K562 (cell line): ENCODE measurements around the gene SYNGR4. TPM values are rescaled to one million over a fixed set of nuclear protein-coding genes. Genes with fewer than 3 reads are reported as not detected.

Source experiments
- ATAC-seq: fragments of 200-7000 bp; cut with Tn5 transposase; 3 replicates; pipeline ENCODE4 v1.9.1; 2020; ENCODE audit warnings: moderate library complexity
- BruUV-seq: library from RNA; stranded (reverse); fragments of 400-500 nt; replicated peaks from 2 replicates; lab custom pipeline; 2021; lab: Mats Ljungman, UMichigan
- CTCF ChIA-PET: fragments of 300-600 bp; formaldehyde crosslinking; extraction: SDS; loops from one replicate; lab custom pipeline; 2021; ENCODE audit warnings: low intra/inter-chr PET ratio; lab: Yijun Ruan, JAX
- POLR2A ChIA-PET: fragments of 300-600, 350-650 bp; sonication (Branson Sonifier 250); formaldehyde crosslinking; extraction: SDS; loops from one replicate; lab custom pipeline; 2021; ENCODE audit warnings: antibody characterized with exemption, inconsistent platforms; lab: Yijun Ruan, JAX
- DNase-seq, 4 experiments: peaks; one replicate each; pipeline versions ENCODE4 v3.0.0 to v3.0.0-alpha.2; 2011 to 2018; ENCODE audit warnings: low spot score in 3 of 4, mixed read lengths in 3 of 4; ENCODE audit errors: extremely low read depth in 1 of 4
- FAIRE-seq: peaks from 2 replicates; lab custom pipeline; 2011; peaks lifted over from hg19 to GRCh38; lab: Jason Lieb, UNC
- H2AFZ ChIP-seq: 2 replicates; pipeline ENCODE4 v1.6.0; 2011; ENCODE audit warnings: low read depth, low read length, control low read depth, inconsistent platforms
- H3K27ac ChIP-seq: fragments of 200-600 bp; 3 replicates; pipeline ENCODE4 v1.8.0; 2011; ENCODE audit warnings: low read depth, mild to moderate bottlenecking, control low read depth, inconsistent platforms, low read length, moderate library complexity, mixed read lengths; ENCODE audit errors: extremely low read depth
- H3K27me3 ChIP-seq, 2 experiments: fragments of 300-600 bp in 1 of 2; 2 replicates in 1 of 2; 3 replicates in 1 of 2; pipeline versions ENCODE4 v1.6.0 to v1.8.0; 2011; ENCODE audit warnings: inconsistent platforms in 2 of 2, low read length in 2 of 2, mild to moderate bottlenecking in 1 of 2, mixed read lengths in 1 of 2, moderate library complexity in 1 of 2; ENCODE audit not compliant: control insufficient read depth in 2 of 2, insufficient read depth in 2 of 2
- H3K36me3 ChIP-seq: fragments of 300-600 bp; 3 replicates; pipeline ENCODE4 v1.8.0; 2011; ENCODE audit warnings: mild to moderate bottlenecking, low read length, inconsistent platforms; ENCODE audit not compliant: control insufficient read depth, insufficient read depth
- H3K4me1 ChIP-seq, 2 experiments: fragments of 200-600 bp in 1 of 2; replicated peaks in 1 of 2; 2 replicates in 1 of 2; 3 replicates in 1 of 2; pipeline versions ENCODE4 v1.5.1 to v1.8.0; 2011; ENCODE audit warnings: inconsistent platforms in 2 of 2, low read length in 2 of 2, mild to moderate bottlenecking in 1 of 2, mixed read lengths in 1 of 2, moderate library complexity in 1 of 2; ENCODE audit not compliant: control insufficient read depth in 2 of 2, insufficient read depth in 2 of 2
- H3K4me2 ChIP-seq: 2 replicates; pipeline ENCODE4 v1.6.1; 2011; ENCODE audit warnings: low read length, control low read depth, inconsistent platforms, mixed read lengths; ENCODE audit not compliant: insufficient read depth
- H3K4me3 ChIP-seq: fragments of 200-600 bp; sonication (generic), shearing (Covaris generic); 2 replicates; pipeline ENCODE4 v1.5.1; 2016; ENCODE audit warnings: control low read depth, inconsistent platforms
- H3K79me2 ChIP-seq: fragments of 200-600 bp; 3 replicates; pipeline ENCODE4 v1.8.0; 2011; ENCODE audit warnings: low read length, inconsistent platforms; ENCODE audit not compliant: control insufficient read depth, insufficient read depth
- H3K9ac ChIP-seq, 2 experiments: 2 replicates each; pipeline versions ENCODE4 v1.6.0 to v1.6.1; 2011; ENCODE audit warnings: low read depth in 2 of 2, low read length in 2 of 2, control low read depth in 1 of 2, inconsistent platforms in 1 of 2, mild to moderate bottlenecking in 1 of 2, mixed read lengths in 1 of 2; ENCODE audit not compliant: insufficient read depth in 1 of 2
- H3K9me1 ChIP-seq: one replicate; pipeline ENCODE4 v1.6.0; 2011; ENCODE audit warnings: inconsistent platforms, mild to moderate bottlenecking, low read length, moderate library complexity; ENCODE audit not compliant: control insufficient read depth, insufficient read depth
- H3K9me3 ChIP-seq: replicated peaks from 2 replicates; pipeline ENCODE4 v1.5.1; 2011; ENCODE audit warnings: low read depth, low read length, inconsistent platforms; ENCODE audit not compliant: control insufficient read depth, insufficient read depth
- H4K20me1 ChIP-seq: replicated peaks from 2 replicates; pipeline ENCODE4 v1.6.1; 2011; ENCODE audit warnings: low read length, inconsistent platforms, mixed read lengths; ENCODE audit not compliant: control insufficient read depth, insufficient read depth
- ARID1B ChIP-seq: fragments of 450-650 bp; IDR thresholded peaks from 2 replicates; pipeline ENCODE4 v1.6.1; 2016; ENCODE audit warnings: antibody characterized with exemption, mild to moderate bottlenecking, inconsistent platforms
- ATF3 ChIP-seq, 2 experiments: fragments of 450-650 bp in 1 of 2; sonication (generic) in 1 of 2; formaldehyde crosslinking in 1 of 2; IDR thresholded peaks in 1 of 2; conservative IDR thresholded peaks in 1 of 2; 2 replicates each; pipeline versions ENCODE4 v1.6.1 to v1.8.1; 2016 to 2023; ENCODE audit warnings: mild to moderate bottlenecking in 2 of 2, moderate library complexity in 2 of 2, inconsistent platforms in 1 of 2, missing genetic modification reagents in 1 of 2
- FOSL1 ChIP-seq: fragments of 200-800 bp; sonication (Bioruptor generic); conservative IDR thresholded peaks from 2 replicates; pipeline ENCODE4 v1.6.1; 2016; ENCODE audit warnings: missing genetic modification characterization, missing compliant biosample characterization
- JUND ChIP-seq, 2 experiments: IDR thresholded peaks; 2 replicates in 1 of 2; 3 replicates in 1 of 2; pipeline ENCODE4 v1.6.1; 2011; ENCODE audit warnings: borderline replicate concordance in 2 of 2, low read depth in 2 of 2, low read length in 2 of 2, improper control_type of control experiment in 1 of 2, missing biosample characterization in 1 of 2, missing genetic modification characterization in 1 of 2, missing genetic modification reagents in 1 of 2
- KLF10 ChIP-seq: fragments of 250-450 bp; sonication (Bioruptor Pico); IDR thresholded peaks from 2 replicates; pipeline ENCODE4 v1.6.1; 2021; ENCODE audit warnings: matching md5 sums
- NUFIP1 ChIP-seq: fragments of 450-650 bp; IDR thresholded peaks from 2 replicates; pipeline ENCODE4 v1.6.1; 2018; ENCODE audit not compliant: partially characterized antibody
- SMAD2 ChIP-seq: fragments of 150-350 bp; IDR thresholded peaks from 2 replicates; pipeline ENCODE4 v1.6.1; 2014; ENCODE audit warnings: low read depth, mild to moderate bottlenecking, low read length
- SRSF3 ChIP-seq: fragments of 200-400 bp; formaldehyde crosslinking; IDR thresholded peaks from 2 replicates; pipeline ENCODE4 v1.6.1; 2016; ENCODE audit warnings: mild to moderate bottlenecking, low read length, moderate library complexity; ENCODE audit not compliant: insufficient read depth
- TAF7 ChIP-seq: fragments of 450-650 bp; IDR thresholded peaks from 2 replicates; pipeline ENCODE4 v1.6.1; 2016; ENCODE audit warnings: missing genetic modification characterization, missing compliant biosample characterization
- WGBS: fragments of 100-300 bp; shearing (Covaris generic); methylation state at CpG from one replicate; pipeline ENCODE4 v1.1.6; 2016; ENCODE audit warnings: low coverage, mixed read lengths; ENCODE audit not compliant: insufficient coverage; ENCODE audit errors: missing lambda C conversion rate; 5-methylcytosine and 5-hydroxymethylcytosine counted together
- in situ Hi-C: fragments of 300-500 bp; cut with MboI; formaldehyde crosslinking; loops from 4 replicates; pipeline ENCODE4 v1.15.0; 2018; ENCODE audit warnings: inconsistent platforms, mixed read lengths
- intact Hi-C: fragments of 100-400 bp; cut with micrococcal nuclease; formaldehyde crosslinking; loops from 2 replicates; pipeline ENCODE4 v1.14.2; 2022
- polyA plus RNA-seq, 8 experiments: library from polyadenylated mRNA; depleted of rRNA in 4 of 8; stranded (reverse) in 5 of 8; unstranded in 3 of 8; fragments of >200 nt; fragmentation: Nextera tagmentation in 2 of 8; fragmentation: Illumina TruSeq in 1 of 8; extraction: Ambion mirVana in 2 of 8; extraction: Trizol in 1 of 8; gene quantifications; 2 replicates each; pipeline versions ENCODE4 v1.2.1 to v1.2.3, GENCODE V29; 2011 to 2014; ENCODE audit warnings: inconsistent platforms in 1 of 8, missing spikeins in 1 of 8
- total RNA-seq, 7 experiments: library from RNA; depleted of rRNA in 6 of 7; stranded (reverse); fragments of >200 nt in 6 of 7; fragmentation: Illumina TruSeq in 2 of 7; extraction: Trizol in 2 of 7; gene quantifications; 2 replicates each; pipeline versions ENCODE4 v1.2.1 to v1.2.3, GENCODE V29; 2011 to 2021; ENCODE audit warnings: low replicate concordance in 1 of 7
- TF ChIP-seq, protein P1 (sequence below): fragments of 450-650 bp; IDR thresholded peaks from 2 replicates; pipeline ENCODE4 v1.6.1; 2017; ENCODE audit warnings: antibody characterized with exemption, mild to moderate bottlenecking

The SYNGR4 gene
- total and polyA plus RNA-seq, 9 of the 15 experiments (the other 6 are each of a cell fraction or from before 2014, with no cell fraction given): 0.07 to 0.14 TPM; not detected in 7

DNA sequence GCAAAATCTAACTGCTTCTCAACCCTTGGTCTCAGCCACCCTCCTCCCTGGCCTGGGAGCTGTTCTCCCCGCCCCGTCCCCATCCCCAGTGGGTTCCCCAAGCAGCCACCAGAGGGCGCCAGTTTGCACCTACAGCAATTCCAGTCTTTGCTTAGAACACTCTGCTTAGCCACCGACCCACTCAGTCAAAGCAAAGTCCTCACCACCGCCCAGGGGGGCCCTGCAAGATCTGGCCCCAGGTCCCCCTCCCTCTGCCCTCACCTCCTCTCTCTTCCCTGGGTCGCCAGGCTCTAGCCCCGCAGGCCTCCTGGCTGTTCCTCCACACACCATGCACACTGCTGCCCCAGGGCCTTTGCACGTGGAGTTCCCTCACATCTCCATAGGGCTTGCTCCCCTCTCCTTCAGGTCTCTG, 12.8 kb upstream of the SYNGR4 start (continued):
- TF ChIP-seq SRSF3 (no peak), TAF7 (tag) (no peak), SMAD2 (no peak), NUFIP1 (no peak)

- no peak overlapping the region for H3K4me2 ChIP-seq
- FAIRE-seq (no peak), ATAC-seq (no peak; the same call in 2 of the 3 replicates), DNase-seq (peak in 2 of 4 experiments; percentile 8 to 46)
- no peak overlapping the region for H3K4me3 ChIP-seq
- intact Hi-C loops (no loop called here), in situ Hi-C loops (no loop called here)
- no TSS peak for BruUV-seq
- H3K36me3 ChIP-seq: no peaks in the 10 kb centered on the region
- ChIA-PET POLR2A (interaction anchor here (0.8 to 1.3 kb wide), 2 partner anchors 9 to 14 kb away, joined by 3 to 7 read pairs; no protein-coding TSS in a partner anchor), CTCF (no interaction called here)
- H3K27me3 ChIP-seq: no peaks in the 10 kb centered on the region
- no peak overlapping the region for H2AFZ ChIP-seq
- H3K79me2 ChIP-seq: no peaks in the 10 kb centered on the region
- H3K9me1 ChIP-seq: no peaks in the 10 kb centered on the region
- H3K9me3 ChIP-seq: no peaks in the 10 kb centered on the region
- no peaks in the 10 kb centered on the region for H4K20me1 ChIP-seq
- H3K27ac ChIP-seq: 0 out of 3 replicates have a peak overlapping the region, but pooled peaks have one; percentile 3
- H3K4me1 ChIP-seq: peaks cover 9 to 13% of the 10 kb centered on the region in 2 experiments; a peak in 4 of 5 replicates
- 68% methylated on average over 5 of the region's 5 CpGs for WGBS
- TF ChIP-seq KLF10 (no peak), FOSL1 (peak; percentile 30; the same call in 1 of the 2 replicates), JUND (IDR thresholded peaks at IDR 0.05; ENCODE audit: borderline replicate concordance, low read depth, low read length) (peak; percentile 43; the same call in 1 of the 2 replicates), JUND (tag; IDR thresholded peaks at IDR 0.05; ENCODE audit: borderline replicate concordance, low read depth, low read length) (peak; percentile 18; the same call in 1 of the 3 replicates), ARID1B (no peak), ATF3 (IDR thresholded peaks at IDR 0.05) (peak; percentile 49; the same call in 1 of the 2 replicates), ATF3 (CRISPR knock-in tag; conservative IDR thresholded peaks at IDR 0.05) (no peak)
- TF ChIP-seq, protein P1, sequence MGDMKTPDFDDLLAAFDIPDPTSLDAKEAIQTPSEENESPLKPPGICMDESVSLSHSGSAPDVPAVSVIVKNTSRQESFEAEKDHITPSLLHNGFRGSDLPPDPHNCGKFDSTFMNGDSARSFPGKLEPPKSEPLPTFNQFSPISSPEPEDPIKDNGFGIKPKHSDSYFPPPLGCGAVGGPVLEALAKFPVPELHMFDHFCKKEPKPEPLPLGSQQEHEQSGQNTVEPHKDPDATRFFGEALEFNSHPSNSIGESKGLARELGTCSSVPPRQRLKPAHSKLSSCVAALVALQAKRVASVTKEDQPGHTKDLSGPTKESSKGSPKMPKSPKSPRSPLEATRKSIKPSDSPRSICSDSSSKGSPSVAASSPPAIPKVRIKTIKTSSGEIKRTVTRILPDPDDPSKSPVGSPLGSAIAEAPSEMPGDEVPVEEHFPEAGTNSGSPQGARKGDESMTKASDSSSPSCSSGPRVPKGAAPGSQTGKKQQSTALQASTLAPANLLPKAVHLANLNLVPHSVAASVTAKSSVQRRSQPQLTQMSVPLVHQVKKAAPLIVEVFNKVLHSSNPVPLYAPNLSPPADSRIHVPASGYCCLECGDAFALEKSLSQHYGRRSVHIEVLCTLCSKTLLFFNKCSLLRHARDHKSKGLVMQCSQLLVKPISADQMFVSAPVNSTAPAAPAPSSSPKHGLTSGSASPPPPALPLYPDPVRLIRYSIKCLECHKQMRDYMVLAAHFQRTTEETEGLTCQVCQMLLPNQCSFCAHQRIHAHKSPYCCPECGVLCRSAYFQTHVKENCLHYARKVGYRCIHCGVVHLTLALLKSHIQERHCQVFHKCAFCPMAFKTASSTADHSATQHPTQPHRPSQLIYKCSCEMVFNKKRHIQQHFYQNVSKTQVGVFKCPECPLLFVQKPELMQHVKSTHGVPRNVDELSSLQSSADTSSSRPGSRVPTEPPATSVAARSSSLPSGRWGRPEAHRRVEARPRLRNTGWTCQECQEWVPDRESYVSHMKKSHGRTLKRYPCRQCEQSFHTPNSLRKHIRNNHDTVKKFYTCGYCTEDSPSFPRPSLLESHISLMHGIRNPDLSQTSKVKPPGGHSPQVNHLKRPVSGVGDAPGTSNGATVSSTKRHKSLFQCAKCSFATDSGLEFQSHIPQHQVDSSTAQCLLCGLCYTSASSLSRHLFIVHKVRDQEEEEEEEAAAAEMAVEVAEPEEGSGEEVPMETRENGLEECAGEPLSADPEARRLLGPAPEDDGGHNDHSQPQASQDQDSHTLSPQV: peak; percentile 55; the same call in 1 of the 2 replicates
- no peak overlapping the region for H3K9ac ChIP-seq
Observed at GRCh38 chr19:48353677-48354076, 10.5 kb upstream of the SYNGR4 start.
